ENCODE data around the gene SEC24C.
"Not testable (repeated sequence)": the region's sequence is repeated elsewhere in the genome, so short reads cannot be mapped to it uniquely, and the experiment has no call there.

SEC24C gene

GRCh38 chr10:73793456-73793855, 49.3 kb downstream of the SEC24C start:
- DNase-seq (ENCODE audit: low read depth in 2 of 2) = no peak

GRCh38 chr10:73795491-73795890, 51.3 kb downstream of the SEC24C start:
- not testable (repeated sequence) for DNase-seq (ENCODE audit: low read depth in 2 of 2)

GRCh38 chr10:73796035-73796434, 51.9 kb downstream of the SEC24C start:
- DNase-seq (ENCODE audit: low read depth in 2 of 2) = not testable (repeated sequence)

GRCh38 chr10:73796766-73797165, 52.6 kb downstream of the SEC24C start:
- DNase-seq (ENCODE audit: low read depth in 2 of 2) = no peak

- DNase-seq (ENCODE audit: low read depth in 2 of 2) = no peak
Observed at GRCh38 chr10:73797324-73798025, 53.3 kb downstream of the SEC24C start.

GRCh38 chr10:73798087-73798486, 53.9 kb downstream of the SEC24C start:
- DNase-seq (ENCODE audit: low read depth in 2 of 2) = no peak

- no peak for DNase-seq (ENCODE audit: low read depth in 2 of 2)
Observed at GRCh38 chr10:73798927-73799560, 54.9 kb downstream of the SEC24C start.

- DNase-seq (ENCODE audit: low read depth in 2 of 2) = no peak
Observed at GRCh38 chr10:73799899-73800559, 55.9 kb downstream of the SEC24C start.

- DNase-seq (ENCODE audit: low read depth in 2 of 2) = no peak
Observed at GRCh38 chr10:73800560-73801252, 56.5 kb downstream of the SEC24C start.

- DNase-seq (ENCODE audit: low read depth in 2 of 2) = no peak
Observed at GRCh38 chr10:73801253-73801590, 57.0 kb downstream of the SEC24C start.

GRCh38 chr10:73802276-73802991, 58.3 kb downstream of the SEC24C start:
- DNase-seq (ENCODE audit: low read depth in 2 of 2) = no peak

- no peak for DNase-seq (ENCODE audit: low read depth in 2 of 2)
Observed at GRCh38 chr10:73803680-73804286, 59.6 kb downstream of the SEC24C start.

GRCh38 chr10:73806176-73806950, 62.2 kb downstream of the SEC24C start:
- DNase-seq (ENCODE audit: low read depth in 2 of 2) = no peak

- DNase-seq (ENCODE audit: low read depth in 2 of 2) = no peak
Observed at GRCh38 chr10:73807471-73807870, 63.3 kb downstream of the SEC24C start.

- no peak for DNase-seq (ENCODE audit: low read depth in 2 of 2)
Observed at GRCh38 chr10:73808021-73808815, 64.0 kb downstream of the SEC24C start.

GRCh38 chr10:73809061-73809818, 65.1 kb downstream of the SEC24C start:
- no peak for DNase-seq (ENCODE audit: low read depth in 2 of 2)

- no peak for DNase-seq (ENCODE audit: low read depth in 2 of 2)
Observed at GRCh38 chr10:73810358-73810734, 66.2 kb downstream of the SEC24C start.

- peak; percentile 31 to 34 for DNase-seq (ENCODE audit: low read depth in 2 of 2)
Observed at GRCh38 chr10:73810735-73811465, 66.7 kb downstream of the SEC24C start.

All from stimulated activated CD8-positive, alpha-beta memory T cell treated with anti-CD3 and anti-CD28 coated beads, Interleukin-15, amount 100 ng/mL, for 48 hours (primary cell).